Left forelimb (tissue), 1 donor: ENCODE measurements around the gene NAAA.
"Not testable (repeated sequence)": the region's sequence is repeated elsewhere in the genome, so short reads cannot be mapped to it uniquely, and the experiment has no call there.

Experiments used
- DNase-seq: peaks from one replicate; pipeline ENCODE4 v3.0.0-alpha.2; 2018; ENCODE audit warnings: low spot score

Gene NAAA

GRCh38 chr4:75940692-75941253 lies at the start of gene NAAA:
NAAA (minus strand) TSS chr4:75941013; CDS start chr4:75940949, 64 bp downstream.
- DNase-seq, result peak; percentile 82

GRCh38 chr4:75989846-75990528 lies 49.2 kb upstream of the NAAA start:
- DNase-seq, result no peak

- DNase-seq, result no peak
These were observed 44.3 kb upstream of the NAAA start for GRCh38 chr4:75985116-75985515.

GRCh38 chr4:75980576-75980975 lies 39.8 kb upstream of the NAAA start:
- no peak for DNase-seq

GRCh38 chr4:75976177-75976576 lies 35.4 kb upstream of the NAAA start:
- no peak for DNase-seq

- no peak for DNase-seq
These were observed 33.0 kb upstream of the NAAA start for GRCh38 chr4:75973766-75974165.

- no peak for DNase-seq
These were observed 27.3 kb upstream of the NAAA start for GRCh38 chr4:75968084-75968483.

- no peak for DNase-seq
These were observed 22.7 kb upstream of the NAAA start for GRCh38 chr4:75963558-75963957.

- not testable (repeated sequence) for DNase-seq
These were observed 21.3 kb upstream of the NAAA start for GRCh38 chr4:75962072-75962471.

- not testable (repeated sequence) for DNase-seq
These were observed 17.7 kb upstream of the NAAA start for GRCh38 chr4:75958546-75958945.

GRCh38 chr4:75954811-75955210 lies 14.0 kb upstream of the NAAA start:
- DNase-seq, result not testable (repeated sequence)

GRCh38 chr4:75953509-75953908 lies 12.7 kb upstream of the NAAA start:
- no peak for DNase-seq

- DNase-seq, result no peak
These were observed 9.5 kb upstream of the NAAA start for GRCh38 chr4:75950213-75950815.

- DNase-seq, result no peak
These were observed 8.1 kb upstream of the NAAA start for GRCh38 chr4:75948822-75949444.

GRCh38 chr4:75939890-75940691 lies 722 bp downstream of the NAAA start:
- DNase-seq, result peak; percentile 77

- no peak for DNase-seq
These were observed 5.2 kb downstream of the NAAA start for GRCh38 chr4:75935628-75936027.

- DNase-seq, result no peak
These were observed 10.7 kb downstream of the NAAA start for GRCh38 chr4:75930152-75930551.

GRCh38 chr4:75924916-75925315 lies 15.9 kb downstream of the NAAA start:
- DNase-seq, result not testable (repeated sequence)

- no peak for DNase-seq
These were observed 16.4 kb downstream of the NAAA start for GRCh38 chr4:75924309-75924827.

- DNase-seq, result no peak
These were observed 18.2 kb downstream of the NAAA start for GRCh38 chr4:75922588-75922987.

GRCh38 chr4:75921910-75922309 lies 18.9 kb downstream of the NAAA start:
- DNase-seq, result no peak

GRCh38 chr4:75920327-75920726 lies 20.5 kb downstream of the NAAA start:
- no peak for DNase-seq
